Stimulated activated CD8-positive, alpha-beta memory T cell treated with anti-CD3 and anti-CD28 coated beads, Interleukin-12 subunit alpha, Interleukin-12 subunit beta, amount 100 ng/mL, for 24 hours (primary cell): ENCODE data around the gene MRTO4.
"Not testable (repeated sequence)": the region's sequence is repeated elsewhere in the genome, so short reads cannot be mapped to it uniquely, and the experiment has no call there.

Source experiments
- DNase-seq: peaks from one replicate; pipeline ENCODE4 v3.0.0-alpha.2; 2020; ENCODE audit errors: extremely low read depth

Gene MRTO4

GRCh38 chr1:19222979-19223824, 28.4 kb upstream of the MRTO4 start:
- DNase-seq: no peak

- DNase-seq: no peak
Measured at GRCh38 chr1:19229229-19229628, 22.4 kb upstream of the MRTO4 start.

- no peak for DNase-seq
Measured at GRCh38 chr1:19229828-19230325, 21.7 kb upstream of the MRTO4 start.

- not testable (repeated sequence) for DNase-seq
Measured at GRCh38 chr1:19231736-19232523, 19.7 kb upstream of the MRTO4 start.

- DNase-seq: no peak
Measured at GRCh38 chr1:19232524-19232846, 19.1 kb upstream of the MRTO4 start.

GRCh38 chr1:19234224-19234623, 17.4 kb upstream of the MRTO4 start:
- DNase-seq: no peak

GRCh38 chr1:19239876-19240275, 11.7 kb upstream of the MRTO4 start:
- DNase-seq: no peak

GRCh38 chr1:19240673-19241538, 10.7 kb upstream of the MRTO4 start:
- no peak for DNase-seq

- no peak for DNase-seq
Measured at GRCh38 chr1:19250629-19251304, 838 bp upstream of the MRTO4 start.

GRCh38 chr1:19254416-19254815, 2.8 kb downstream of the MRTO4 start:
- no peak for DNase-seq

GRCh38 chr1:19255288-19255687, 3.7 kb downstream of the MRTO4 start:
- no peak for DNase-seq

- not testable (repeated sequence) for DNase-seq
Measured at GRCh38 chr1:19256301-19256700, 4.7 kb downstream of the MRTO4 start.

- DNase-seq: no peak
Measured at GRCh38 chr1:19257178-19257914, 5.7 kb downstream of the MRTO4 start.

GRCh38 chr1:19258353-19258752, 6.7 kb downstream of the MRTO4 start:
- no peak for DNase-seq

- no peak for DNase-seq
Measured at GRCh38 chr1:19260211-19261138, 8.9 kb downstream of the MRTO4 start.

- DNase-seq: no peak
Measured at GRCh38 chr1:19262047-19262446, 10.4 kb downstream of the MRTO4 start.

- DNase-seq: no peak
Measured at GRCh38 chr1:19262744-19263143, 11.1 kb downstream of the MRTO4 start.

- no peak for DNase-seq
Measured at GRCh38 chr1:19268445-19268844, 16.8 kb downstream of the MRTO4 start.
